GM12873 (cell line): ENCODE measurements around the gene ZDHHC9.
A peak's percentile ranks its signal among the peaks of the same experiment; 100 is the strongest.

Experiments
- TF ChIP-seq, protein P1 (sequence below): IDR thresholded peaks from 2 replicates; pipeline ENCODE4 v1.5.1; 2012; ENCODE audit warnings: low read depth, mild to moderate bottlenecking, moderate library complexity, low read length, control low read depth; ENCODE audit not compliant: insufficient read depth; ENCODE audit errors: missing control alignments

Gene ZDHHC9

DNA sequence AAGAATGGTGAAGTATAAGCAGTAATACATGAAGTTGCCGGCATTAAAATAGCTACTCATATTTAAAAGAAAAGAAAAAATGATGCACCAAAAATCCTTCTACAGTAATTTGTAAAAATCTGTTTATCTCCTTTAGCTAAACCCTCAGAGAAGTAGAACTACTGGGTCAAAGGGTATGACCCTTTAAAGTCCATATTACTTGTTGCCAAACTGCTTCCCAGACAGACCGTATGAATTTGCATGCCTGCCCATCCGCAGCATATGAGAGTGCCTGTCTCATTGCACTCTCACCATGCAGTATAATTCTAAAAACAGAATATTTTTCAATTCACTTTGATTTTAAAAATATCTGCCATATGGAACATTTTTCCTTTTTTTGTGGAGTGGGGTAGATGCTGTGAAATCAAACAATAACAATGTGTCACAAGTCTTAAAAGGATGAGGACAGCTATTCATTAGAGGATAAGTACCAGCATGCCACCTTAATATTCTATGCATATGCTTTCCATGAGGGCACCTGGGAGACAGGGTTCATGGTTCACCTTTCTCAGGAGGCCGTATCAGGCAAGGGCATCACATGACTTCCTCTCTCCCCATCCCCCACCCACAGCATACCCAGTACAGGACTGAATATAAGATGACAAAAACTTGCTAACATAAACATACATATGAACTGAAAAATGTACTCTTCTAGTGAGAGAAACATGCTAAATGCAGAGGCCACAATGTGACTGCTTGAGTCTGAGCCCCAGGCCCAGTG is 17.8 kb downstream of the ZDHHC9 start:
- TF ChIP-seq, protein P1, sequence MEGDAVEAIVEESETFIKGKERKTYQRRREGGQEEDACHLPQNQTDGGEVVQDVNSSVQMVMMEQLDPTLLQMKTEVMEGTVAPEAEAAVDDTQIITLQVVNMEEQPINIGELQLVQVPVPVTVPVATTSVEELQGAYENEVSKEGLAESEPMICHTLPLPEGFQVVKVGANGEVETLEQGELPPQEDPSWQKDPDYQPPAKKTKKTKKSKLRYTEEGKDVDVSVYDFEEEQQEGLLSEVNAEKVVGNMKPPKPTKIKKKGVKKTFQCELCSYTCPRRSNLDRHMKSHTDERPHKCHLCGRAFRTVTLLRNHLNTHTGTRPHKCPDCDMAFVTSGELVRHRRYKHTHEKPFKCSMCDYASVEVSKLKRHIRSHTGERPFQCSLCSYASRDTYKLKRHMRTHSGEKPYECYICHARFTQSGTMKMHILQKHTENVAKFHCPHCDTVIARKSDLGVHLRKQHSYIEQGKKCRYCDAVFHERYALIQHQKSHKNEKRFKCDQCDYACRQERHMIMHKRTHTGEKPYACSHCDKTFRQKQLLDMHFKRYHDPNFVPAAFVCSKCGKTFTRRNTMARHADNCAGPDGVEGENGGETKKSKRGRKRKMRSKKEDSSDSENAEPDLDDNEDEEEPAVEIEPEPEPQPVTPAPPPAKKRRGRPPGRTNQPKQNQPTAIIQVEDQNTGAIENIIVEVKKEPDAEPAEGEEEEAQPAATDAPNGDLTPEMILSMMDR: no peak

DNA sequence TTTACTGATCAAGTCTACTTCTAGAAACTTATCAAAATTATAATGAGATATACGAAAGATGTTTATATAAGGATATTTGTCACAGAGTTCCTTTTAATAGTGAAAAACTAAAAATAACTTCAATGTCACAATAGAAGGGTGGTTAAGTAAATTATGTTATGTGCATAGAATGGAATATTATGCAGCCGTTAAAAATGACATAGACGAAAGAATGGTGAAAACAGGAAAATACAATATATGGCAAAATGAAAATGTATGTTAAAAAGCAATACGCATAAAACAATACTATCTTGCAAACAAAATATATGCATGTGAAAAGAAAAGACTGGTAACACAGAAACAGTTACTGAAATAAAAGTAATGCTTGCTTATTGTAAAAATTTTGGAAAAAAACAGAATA is 19.1 kb downstream of the ZDHHC9 start:
- TF ChIP-seq, protein P1: no peak

DNA sequence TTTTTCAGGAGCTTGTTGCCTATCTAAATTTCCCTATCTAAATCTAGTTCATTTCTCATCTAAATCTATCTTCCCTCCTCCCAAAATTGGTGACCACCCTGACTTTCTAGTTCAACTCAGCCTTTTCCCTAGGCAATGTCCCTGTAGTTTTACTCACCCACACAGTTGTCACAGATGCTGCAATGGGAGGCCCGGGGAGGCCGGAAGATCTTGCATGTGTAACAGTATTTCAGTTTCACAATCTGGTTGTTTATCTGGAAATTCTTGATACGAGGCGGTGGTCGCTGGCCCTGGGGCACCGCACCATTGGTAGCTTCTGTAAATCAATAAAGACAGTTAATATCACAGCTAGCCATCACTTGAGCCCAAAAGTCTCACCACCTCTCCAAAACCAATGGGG is 20.2 kb downstream of the ZDHHC9 start:
- TF ChIP-seq, protein P1: no peak

DNA sequence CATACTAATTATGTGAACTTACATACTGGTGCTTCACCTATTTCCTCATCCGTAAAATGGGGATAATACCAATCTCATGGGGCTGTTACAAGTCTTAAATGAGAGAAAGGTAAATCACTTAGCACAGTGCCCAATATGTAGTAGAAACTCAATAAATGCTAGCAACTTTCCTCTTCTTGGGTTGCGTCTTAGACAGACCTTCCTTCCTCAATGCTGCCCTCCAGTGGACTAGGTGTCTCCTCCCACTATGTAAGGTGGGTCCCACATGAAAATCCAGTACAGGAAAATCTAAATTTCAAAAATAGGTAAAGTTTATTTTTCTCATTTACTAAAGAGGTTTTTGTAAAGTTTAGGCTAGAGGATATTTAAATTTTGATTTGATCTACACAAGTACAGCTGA is 20.6 kb downstream of the ZDHHC9 start:
- TF ChIP-seq, protein P1: peak; percentile 68

DNA sequence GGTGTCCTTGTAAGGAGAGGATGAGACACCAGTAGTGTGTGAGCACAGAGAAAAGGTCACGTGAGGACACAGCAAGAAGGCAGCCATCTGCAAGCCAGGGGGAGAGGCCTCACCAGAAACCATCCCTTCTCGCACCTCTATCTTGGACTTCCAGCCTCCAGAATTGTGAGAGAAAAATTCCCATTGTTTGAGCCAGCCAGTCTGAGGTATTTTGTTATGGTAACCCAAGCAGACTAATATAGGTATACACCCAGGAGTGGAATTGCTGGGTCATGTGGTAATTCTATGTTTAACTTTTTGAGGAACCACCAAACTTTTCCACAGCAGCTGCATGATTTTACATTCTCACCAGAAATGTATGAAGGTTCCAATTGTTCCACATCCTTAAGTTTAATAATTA is 25.6 kb downstream of the ZDHHC9 start:
- TF ChIP-seq, protein P1: no peak

DNA sequence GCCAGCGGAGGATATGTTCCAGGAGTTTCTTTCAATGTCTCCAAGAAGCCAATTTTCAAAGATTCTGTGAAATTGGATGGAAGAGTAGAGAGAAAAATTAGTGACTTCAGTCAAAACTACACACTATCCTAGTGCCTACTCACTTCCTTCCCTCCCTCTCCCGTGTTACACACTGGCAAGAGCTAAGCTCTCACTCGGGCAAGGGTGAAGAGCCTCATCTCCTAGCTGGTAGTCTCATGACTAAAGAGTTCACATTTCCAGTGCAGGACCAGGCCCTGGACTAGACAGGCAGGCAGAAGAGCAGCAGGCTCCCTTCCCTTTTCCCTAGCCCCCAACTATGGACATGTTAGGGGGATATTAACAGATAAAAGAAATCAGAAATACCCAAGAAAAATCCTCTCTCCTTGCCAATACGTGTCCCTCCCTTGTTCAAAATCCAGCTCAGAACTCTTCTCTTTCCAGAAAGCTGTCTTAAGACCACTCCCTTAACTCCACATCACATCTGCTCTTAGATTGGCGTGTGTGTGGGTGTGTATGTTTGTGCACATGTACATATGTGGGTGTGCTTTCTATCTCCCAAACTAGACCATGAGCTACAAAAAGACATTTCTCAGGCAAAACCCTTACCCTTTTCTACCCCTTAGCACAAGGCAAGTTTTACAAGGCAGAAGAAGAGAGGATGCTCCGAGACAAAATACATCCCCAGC is 29.9 kb downstream of the ZDHHC9 start:
- TF ChIP-seq, protein P1: no peak
